COR-L47 (cell line): ENCODE measurements around the gene FRMD3.
"Not testable (repeated sequence)": the region's sequence is repeated elsewhere in the genome, so short reads cannot be mapped to it uniquely, and the experiment has no call there.

Experiments used
- DNase-seq: peaks from one replicate; lab custom pipeline; 2025; lab: John Stamatoyannopoulos, UW

The FRMD3 gene

GRCh38 chr9:83523684-83524083 is 14.5 kb downstream of the FRMD3 start:
- no peak for DNase-seq

GRCh38 chr9:83521411-83521810 is 16.8 kb downstream of the FRMD3 start:
- no peak for DNase-seq

GRCh38 chr9:83521011-83521410 is 17.2 kb downstream of the FRMD3 start:
- no peak for DNase-seq

GRCh38 chr9:83520292-83520691 is 17.9 kb downstream of the FRMD3 start:
- DNase-seq = no peak

- DNase-seq = not testable (repeated sequence)
Measured at GRCh38 chr9:83517980-83518379, 20.2 kb downstream of the FRMD3 start.

GRCh38 chr9:83514767-83515166 is 23.4 kb downstream of the FRMD3 start:
- DNase-seq = no peak

GRCh38 chr9:83512621-83513020 is 25.6 kb downstream of the FRMD3 start:
- DNase-seq = no peak

GRCh38 chr9:83511051-83511450 is 27.1 kb downstream of the FRMD3 start:
- no peak for DNase-seq

GRCh38 chr9:83509402-83509801 is 28.8 kb downstream of the FRMD3 start:
- DNase-seq = no peak

- DNase-seq = no peak
Measured at GRCh38 chr9:83508067-83508466, 30.1 kb downstream of the FRMD3 start.

GRCh38 chr9:83505282-83505681 is 32.9 kb downstream of the FRMD3 start:
- peak; percentile 29 for DNase-seq

- no peak for DNase-seq
Measured at GRCh38 chr9:83503866-83504265, 34.3 kb downstream of the FRMD3 start.

- no peak for DNase-seq
Measured at GRCh38 chr9:83501565-83501964, 36.6 kb downstream of the FRMD3 start.

- no peak for DNase-seq
Measured at GRCh38 chr9:83497441-83497840, 40.8 kb downstream of the FRMD3 start.

GRCh38 chr9:83491995-83492394 is 46.2 kb downstream of the FRMD3 start:
- no peak for DNase-seq

- no peak for DNase-seq
Measured at GRCh38 chr9:83491413-83491812, 46.8 kb downstream of the FRMD3 start.

GRCh38 chr9:83489961-83490360 is 48.2 kb downstream of the FRMD3 start:
- no peak for DNase-seq

- no peak for DNase-seq
Measured at GRCh38 chr9:83484990-83485389, 53.2 kb downstream of the FRMD3 start.

- DNase-seq = no peak
Measured at GRCh38 chr9:83483223-83483622, 55.0 kb downstream of the FRMD3 start.

GRCh38 chr9:83479765-83480164 is 58.4 kb downstream of the FRMD3 start:
- no peak for DNase-seq

- DNase-seq = no peak
Measured at GRCh38 chr9:83477571-83477970, 60.6 kb downstream of the FRMD3 start.

GRCh38 chr9:83477120-83477519 is 61.1 kb downstream of the FRMD3 start:
- peak; percentile 55 for DNase-seq

- DNase-seq = no peak
Measured at GRCh38 chr9:83476513-83476912, 61.7 kb downstream of the FRMD3 start.

- no peak for DNase-seq
Measured at GRCh38 chr9:83475741-83476140, 62.5 kb downstream of the FRMD3 start.

- no peak for DNase-seq
Measured at GRCh38 chr9:83474631-83475030, 63.6 kb downstream of the FRMD3 start.
